ENCODE measurements around the gene NCCRP1. TPM values are rescaled to one million over a fixed set of nuclear protein-coding genes. Genes with fewer than 3 reads are reported as not detected.

NCCRP1 gene
- total RNA-seq, 1 donor from 2014 or later, result not detected

GRCh38 chr19:39157997-39158389, 38.8 kb upstream of the NCCRP1 start:
- H3K9me3 Mint-ChIP-seq, result no peaks in the 10 kb centered on the region

GRCh38 chr19:39158646-39159260, 38.0 kb upstream of the NCCRP1 start:
- no peaks in the 10 kb centered on the region for H3K27me3 Mint-ChIP-seq
- H3K27ac Mint-ChIP-seq, result no peak overlapping the region
- H3K9me3 Mint-ChIP-seq, result no peaks in the 10 kb centered on the region
- H3K4me3 Mint-ChIP-seq, result no peak overlapping the region
- peaks cover 22% of the 10 kb centered on the region for H3K4me1 Mint-ChIP-seq
- H3K36me3 Mint-ChIP-seq (ENCODE audit: low read depth), result no peaks in the 10 kb centered on the region
- no peak for DNase-seq
- intact Hi-C loops (cut with micrococcal nuclease), result no loop called here

More at GRCh38 chr19:39157997-39158389, 38.8 kb upstream of the NCCRP1 start:
- Mint-ChIP-seq H3K4me1 (peaks cover 22% of the 10 kb centered on the region), H3K4me3 (no peak overlapping the region), H3K36me3 (ENCODE audit: low read depth) (no peaks in the 10 kb centered on the region), H3K27ac (no peak overlapping the region), H3K27me3 (no peaks in the 10 kb centered on the region)
- DNase-seq, result no peak
- intact Hi-C loops (cut with micrococcal nuclease), result no loop called here

- Mint-ChIP-seq H3K36me3 (ENCODE audit: low read depth) (no peaks in the 10 kb centered on the region), H3K4me1 (peaks cover 16% of the 10 kb centered on the region), H3K27me3 (no peaks in the 10 kb centered on the region), H3K27ac (no peak overlapping the region), H3K9me3 (no peaks in the 10 kb centered on the region), H3K4me3 (no peak overlapping the region)
- intact Hi-C loops (cut with micrococcal nuclease), result no loop called here
- no peak for DNase-seq
Observed at GRCh38 chr19:39160523-39160861, 36.3 kb upstream of the NCCRP1 start.

- H3K4me3 Mint-ChIP-seq, result no peak overlapping the region
- peaks cover 14% of the 10 kb centered on the region for H3K4me1 Mint-ChIP-seq
- no peak overlapping the region for H3K27ac Mint-ChIP-seq
- H3K27me3 Mint-ChIP-seq, result no peaks in the 10 kb centered on the region
- DNase-seq, result no peak
- no peaks in the 10 kb centered on the region for H3K9me3 Mint-ChIP-seq
- H3K36me3 Mint-ChIP-seq (ENCODE audit: low read depth), result no peaks in the 10 kb centered on the region
- intact Hi-C loops (cut with micrococcal nuclease), result no loop called here
Observed at GRCh38 chr19:39160889-39161672, 35.7 kb upstream of the NCCRP1 start.

GRCh38 chr19:39162441-39163043, 34.2 kb upstream of the NCCRP1 start:
- DNase-seq, result no peak
- H3K27me3 Mint-ChIP-seq, result no peaks in the 10 kb centered on the region

GRCh38 chr19:39163621-39164020, 33.1 kb upstream of the NCCRP1 start:
- H3K27me3 Mint-ChIP-seq, result no peaks in the 10 kb centered on the region
- DNase-seq, result no peak
- no peak overlapping the region for H3K4me3 Mint-ChIP-seq
- intact Hi-C loops (cut with micrococcal nuclease), result no loop called here
- H3K27ac Mint-ChIP-seq, result no peak overlapping the region
- no peaks in the 10 kb centered on the region for H3K36me3 Mint-ChIP-seq (ENCODE audit: low read depth)
- H3K4me1 Mint-ChIP-seq, result peaks cover 6% of the 10 kb centered on the region
- H3K9me3 Mint-ChIP-seq, result no peaks in the 10 kb centered on the region

More at GRCh38 chr19:39162441-39163043, 34.2 kb upstream of the NCCRP1 start:
- Mint-ChIP-seq H3K4me3 (no peak overlapping the region), H3K9me3 (no peaks in the 10 kb centered on the region), H3K27ac (no peak overlapping the region), H3K4me1 (peaks cover 7% of the 10 kb centered on the region), H3K36me3 (ENCODE audit: low read depth) (no peaks in the 10 kb centered on the region)
- intact Hi-C loops (cut with micrococcal nuclease), result no loop called here

- intact Hi-C loops (cut with micrococcal nuclease), result no loop called here
- Mint-ChIP-seq H3K27me3 (no peaks in the 10 kb centered on the region), H3K4me1 (peaks cover 6% of the 10 kb centered on the region), H3K4me3 (no peak overlapping the region), H3K36me3 (ENCODE audit: low read depth) (no peaks in the 10 kb centered on the region), H3K9me3 (no peaks in the 10 kb centered on the region), H3K27ac (no peak overlapping the region)
- no peak for DNase-seq
Observed at GRCh38 chr19:39164289-39164688, 32.5 kb upstream of the NCCRP1 start.

- Mint-ChIP-seq H3K9me3 (no peaks in the 10 kb centered on the region), H3K36me3 (ENCODE audit: low read depth) (no peaks in the 10 kb centered on the region), H3K4me1 (peaks cover 4% of the 10 kb centered on the region), H3K27me3 (no peaks in the 10 kb centered on the region), H3K4me3 (no peak overlapping the region), H3K27ac (no peak overlapping the region)
- no peak for DNase-seq
- intact Hi-C loops (cut with micrococcal nuclease), result no loop called here
Observed at GRCh38 chr19:39165857-39166256, 30.9 kb upstream of the NCCRP1 start.

GRCh38 chr19:39166571-39167391, 30.0 kb upstream of the NCCRP1 start:
- H3K4me3 Mint-ChIP-seq, result no peak overlapping the region
- peaks cover 4% of the 10 kb centered on the region for H3K4me1 Mint-ChIP-seq
- H3K27ac Mint-ChIP-seq, result no peak overlapping the region
- H3K36me3 Mint-ChIP-seq (ENCODE audit: low read depth), result no peaks in the 10 kb centered on the region
- intact Hi-C loops (cut with micrococcal nuclease), result no loop called here
- H3K9me3 Mint-ChIP-seq, result no peaks in the 10 kb centered on the region
- no peak for DNase-seq
- no peaks in the 10 kb centered on the region for H3K27me3 Mint-ChIP-seq

- Mint-ChIP-seq H3K9me3 (no peaks in the 10 kb centered on the region), H3K4me3 (no peak overlapping the region), H3K36me3 (ENCODE audit: low read depth) (no peaks in the 10 kb centered on the region), H3K27me3 (no peaks in the 10 kb centered on the region), H3K27ac (no peak overlapping the region), H3K4me1 (peaks cover 2% of the 10 kb centered on the region)
- no peak for DNase-seq
- intact Hi-C loops (cut with micrococcal nuclease), result no loop called here
Observed at GRCh38 chr19:39167461-39168257, 29.1 kb upstream of the NCCRP1 start.

- Mint-ChIP-seq H3K36me3 (ENCODE audit: low read depth) (no peaks in the 10 kb centered on the region), H3K27ac (no peak overlapping the region), H3K4me1 (no peaks in the 10 kb centered on the region), H3K27me3 (no peaks in the 10 kb centered on the region), H3K9me3 (no peaks in the 10 kb centered on the region), H3K4me3 (no peak overlapping the region)
- no peak for DNase-seq
- intact Hi-C loops (cut with micrococcal nuclease), result no loop called here
Observed at GRCh38 chr19:39168258-39169142, 28.3 kb upstream of the NCCRP1 start.

GRCh38 chr19:39169143-39169810, 27.5 kb upstream of the NCCRP1 start:
- H3K9me3 Mint-ChIP-seq, result no peaks in the 10 kb centered on the region
- no peak overlapping the region for H3K27ac Mint-ChIP-seq
- intact Hi-C loops (cut with micrococcal nuclease), result no loop called here
- H3K4me1 Mint-ChIP-seq, result no peaks in the 10 kb centered on the region
- no peak for DNase-seq
- no peak overlapping the region for H3K4me3 Mint-ChIP-seq
- H3K36me3 Mint-ChIP-seq (ENCODE audit: low read depth), result no peaks in the 10 kb centered on the region
- H3K27me3 Mint-ChIP-seq, result no peaks in the 10 kb centered on the region
